Measurements from ENCODE around the gene NFIX.

GRCh38 chr19:13102666-13103580, 107.6 kb downstream of the NFIX start, which contains the start of gene LYL1:
- TF ChIP-seq CTCF (IDR thresholded peaks at IDR 0.05): peak in 1 of 6 experiments; percentile 17
- peak in 2 of 4 donors; percentile 18 to 25 for TF ChIP-seq POLR2A (IDR thresholded peaks at IDR 0.05)
